GM19043 (cell line): ENCODE results near the gene PIGH.

Source experiments
- ATAC-seq: cut with Tn5 transposase; IDR thresholded peaks from one replicate; pipeline ENCODE4 v1.9.1; 2021; ENCODE audit warnings: low read depth; ENCODE audit not compliant: unreplicated experiment

Gene PIGH

GRCh38 chr14:67576216-67576955 lies 23.7 kb downstream of the PIGH start:
- ATAC-seq, result no peak

GRCh38 chr14:67575684-67576083 lies 24.4 kb downstream of the PIGH start:
- no peak for ATAC-seq

- no peak for ATAC-seq
Observed at GRCh38 chr14:67574806-67575205, 25.3 kb downstream of the PIGH start.

GRCh38 chr14:67574156-67574555 lies 25.9 kb downstream of the PIGH start:
- ATAC-seq, result no peak

GRCh38 chr14:67573228-67574010 lies 26.6 kb downstream of the PIGH start:
- ATAC-seq, result no peak

- ATAC-seq, result no peak
Observed at GRCh38 chr14:67572608-67573007, 27.5 kb downstream of the PIGH start.

GRCh38 chr14:67571991-67572323 lies 28.1 kb downstream of the PIGH start:
- no peak for ATAC-seq

GRCh38 chr14:67571275-67571990 lies 28.6 kb downstream of the PIGH start:
- ATAC-seq, result no peak

GRCh38 chr14:67570453-67570852 lies 29.6 kb downstream of the PIGH start:
- ATAC-seq, result no peak

GRCh38 chr14:67569651-67570290 lies 30.3 kb downstream of the PIGH start:
- no peak for ATAC-seq

- no peak for ATAC-seq
Observed at GRCh38 chr14:67569011-67569650, 30.9 kb downstream of the PIGH start.

GRCh38 chr14:67567654-67568053 lies 32.4 kb downstream of the PIGH start:
- ATAC-seq, result no peak

GRCh38 chr14:67566908-67567307 lies 33.2 kb downstream of the PIGH start:
- no peak for ATAC-seq

- no peak for ATAC-seq
Observed at GRCh38 chr14:67564236-67564635, 35.8 kb downstream of the PIGH start.

- no peak for ATAC-seq
Observed at GRCh38 chr14:67562776-67563150, 37.3 kb downstream of the PIGH start.

- ATAC-seq, result no peak
Observed at GRCh38 chr14:67562025-67562775, 37.9 kb downstream of the PIGH start.

GRCh38 chr14:67559639-67560038 lies 40.4 kb downstream of the PIGH start:
- ATAC-seq, result no peak

GRCh38 chr14:67557656-67558055 lies 42.4 kb downstream of the PIGH start:
- no peak for ATAC-seq

GRCh38 chr14:67557118-67557517 lies 43.0 kb downstream of the PIGH start:
- no peak for ATAC-seq

- ATAC-seq, result no peak
Observed at GRCh38 chr14:67556671-67557070, 43.4 kb downstream of the PIGH start.
